SK-N-SH (cell line): ENCODE results near the gene TLN1. TPM values are rescaled to one million over a fixed set of nuclear protein-coding genes. Genes with fewer than 3 reads are reported as not detected.

Experiments used
- CTCF ChIA-PET: fragments of 300-600, 350-600 bp; formaldehyde crosslinking; extraction: SDS; loops from one replicate; lab custom pipeline; 2021; lab: Yijun Ruan, JAX
- POLR2A ChIA-PET: fragments of 350-600 bp; sonication (Branson Sonifier 250); formaldehyde crosslinking; extraction: SDS; loops from one replicate; lab custom pipeline; 2020; ENCODE audit warnings: antibody characterized with exemption, inconsistent platforms; lab: Yijun Ruan, JAX
- DNase-seq: peaks from one replicate; pipeline ENCODE4 v3.0.0; 2012
- H2AFZ ChIP-seq: fragments of 200-600 bp; sonication (generic); 2 replicates; pipeline ENCODE4 v1.8.1; 2016; ENCODE audit warnings: antibody characterized with exemption, mild to moderate bottlenecking, low read depth
- H3F3A ChIP-seq: fragments of 200-600 bp; sonication (generic); replicated peaks from 2 replicates; pipeline ENCODE3; 2016; ENCODE audit warnings: antibody characterized with exemption, mild to moderate bottlenecking; ENCODE audit not compliant: insufficient read depth
- H3K27ac ChIP-seq, 2 experiments: fragments of 200-500 bp in 1 of 2; fragments of 200-600 bp in 1 of 2; sonication (Bioruptor generic) in 1 of 2; sonication (generic), shearing (Covaris generic) in 1 of 2; 2 replicates each; pipeline versions ENCODE4 v1.5.1 to v1.6.1; 2014 to 2016; ENCODE audit warnings: low read depth in 2 of 2, inconsistent platforms in 1 of 2, low read length in 1 of 2, mild to moderate bottlenecking in 1 of 2, mixed read lengths in 1 of 2
- H3K27me3 ChIP-seq: fragments of 200-600 bp; sonication (generic), shearing (Covaris generic); 2 replicates; pipeline ENCODE4 v1.6.1; 2016; ENCODE audit warnings: mixed run types; ENCODE audit not compliant: insufficient read depth
- H3K36me3 ChIP-seq, 2 experiments: fragments of 200-500 bp in 1 of 2; fragments of 200-600 bp in 1 of 2; sonication (Bioruptor generic) in 1 of 2; sonication (generic) in 1 of 2; replicated peaks in 1 of 2; 2 replicates each; pipeline versions ENCODE3 to v1.5.1; 2014 to 2016; ENCODE audit warnings: low read length in 1 of 2, mild to moderate bottlenecking in 1 of 2; ENCODE audit not compliant: insufficient read depth in 2 of 2, control insufficient read depth in 1 of 2
- H3K4me1 ChIP-seq, 2 experiments: fragments of 200-500 bp in 1 of 2; fragments of 200-600 bp in 1 of 2; sonication (Bioruptor generic) in 1 of 2; sonication (generic), shearing (Covaris generic) in 1 of 2; 2 replicates each; pipeline versions ENCODE4 v1.5.1 to v1.6.1; 2014 to 2016; ENCODE audit warnings: low read depth in 1 of 2, low read length in 1 of 2, mixed run types in 1 of 2; ENCODE audit not compliant: insufficient read depth in 2 of 2, control insufficient read depth in 1 of 2
- H3K4me2 ChIP-seq: fragments of 200-600 bp; sonication (generic), shearing (Covaris generic); 2 replicates; pipeline ENCODE4 v1.6.1; 2017; ENCODE audit warnings: mixed run types
- H3K4me3 ChIP-seq, 2 experiments: fragments of 200-500 bp in 1 of 2; fragments of 200-600 bp in 1 of 2; sonication (Bioruptor generic) in 1 of 2; sonication (generic), shearing (Covaris generic) in 1 of 2; 2 replicates each; pipeline versions ENCODE4 v1.5.1 to v1.8.1; 2014 to 2016; ENCODE audit warnings: low read depth in 2 of 2, inconsistent platforms in 1 of 2, low read length in 1 of 2, mild to moderate bottlenecking in 1 of 2, mixed read lengths in 1 of 2, moderate library complexity in 1 of 2
- H3K79me2 ChIP-seq: fragments of 200-600 bp; sonication (generic); 2 replicates; pipeline ENCODE4 v1.8.1; 2017; ENCODE audit warnings: mild to moderate bottlenecking; ENCODE audit not compliant: insufficient read depth
- H3K9ac ChIP-seq: fragments of 200-600 bp; sonication (generic); 2 replicates; pipeline ENCODE4 v1.6.1; 2017; ENCODE audit warnings: mixed run types
- H3K9me2 ChIP-seq: fragments of 200-600 bp; sonication (generic); 2 replicates; pipeline ENCODE4 v1.6.1; 2017; ENCODE audit warnings: mixed run types
- H3K9me3 ChIP-seq: fragments of 200-600 bp; sonication (generic); 2 replicates; pipeline ENCODE4 v1.6.1; 2017; ENCODE audit warnings: mixed run types, mild to moderate bottlenecking, moderate library complexity
- H4K20me1 ChIP-seq: fragments of 200-600 bp; sonication (generic); 2 replicates; pipeline ENCODE4 v1.6.1; 2017; ENCODE audit warnings: mild to moderate bottlenecking, mixed run types; ENCODE audit not compliant: insufficient read depth
- CHD2 ChIP-seq: fragments of 150-350 bp; IDR thresholded peaks from 2 replicates; pipeline ENCODE4 v1.6.1; 2018; ENCODE audit warnings: low read length; ENCODE audit not compliant: partially characterized antibody
- CTCF ChIP-seq: fragments of 200-600 bp; sonication (generic); IDR thresholded peaks from 2 replicates; pipeline ENCODE4 v1.6.1; 2017; ENCODE audit warnings: antibody characterized with exemption, mild to moderate bottlenecking, moderate library complexity
- ELF1 ChIP-seq: IDR thresholded peaks from 2 replicates; pipeline ENCODE4 v1.4.0; 2012
- EP300 ChIP-seq, 2 experiments: IDR thresholded peaks; 2 replicates each; pipeline versions ENCODE4 v1.4.0 to v1.6.1; 2012; ENCODE audit warnings: borderline replicate concordance in 1 of 2, low read depth in 1 of 2, low read length in 1 of 2
- FOXM1 ChIP-seq: IDR thresholded peaks from 2 replicates; pipeline ENCODE4 v1.4.0; 2012; ENCODE audit warnings: low read depth, mild to moderate bottlenecking
- GATA2 ChIP-seq: sonication (generic); formaldehyde crosslinking; IDR thresholded peaks from 2 replicates; pipeline ENCODE4 v1.5.0; 2020; ENCODE audit warnings: mild to moderate bottlenecking, missing genetic modification reagents
- JUND ChIP-seq: IDR thresholded peaks from 2 replicates; pipeline ENCODE4 v1.4.0; 2012
- MEF2A ChIP-seq: IDR thresholded peaks from 2 replicates; pipeline ENCODE4 v1.4.0; 2012; ENCODE audit warnings: low read depth, borderline replicate concordance
- NRF1 ChIP-seq: IDR thresholded peaks from 2 replicates; pipeline ENCODE4 v1.6.1; 2012; ENCODE audit warnings: low read depth, mild to moderate bottlenecking, low read length
- PBX3 ChIP-seq: IDR thresholded peaks from 2 replicates; pipeline ENCODE4; 2012
- RAD21 ChIP-seq: IDR thresholded peaks from 2 replicates; pipeline ENCODE4 v1.6.1; 2012; ENCODE audit warnings: mild to moderate bottlenecking, low read length
- SIN3A ChIP-seq: IDR thresholded peaks from 2 replicates; pipeline ENCODE4 v1.6.1; 2012; ENCODE audit warnings: low read depth, mild to moderate bottlenecking, low read length, moderate library complexity, borderline replicate concordance
- TEAD4 ChIP-seq: IDR thresholded peaks from 2 replicates; pipeline ENCODE4 v1.4.0; 2012; ENCODE audit warnings: mild to moderate bottlenecking, borderline replicate concordance; ENCODE audit not compliant: insufficient read depth
- WGBS: methylation state at CpG from one replicate; pipeline ENCODE4 v1.1.6; 2017; ENCODE audit warnings: low lambda C conversion rate; 5-methylcytosine and 5-hydroxymethylcytosine counted together
- polyA plus RNA-seq, 3 experiments: library from polyadenylated mRNA; depleted of rRNA; stranded (reverse); fragments of >200 nt; gene quantifications; 2 replicates each; pipeline ENCODE4 v1.2.3, GENCODE V29; 2012
- TF ChIP-seq, protein P1 (sequence below): IDR thresholded peaks from 2 replicates; pipeline ENCODE4 v1.4.0; 2012; ENCODE audit warnings: low read depth, borderline replicate concordance
- TF ChIP-seq, protein P2 (sequence below): IDR thresholded peaks from 2 replicates; pipeline ENCODE4 v1.4.0; 2012; ENCODE audit warnings: low read depth, borderline replicate concordance

Gene TLN1
- polyA plus RNA-seq, 1 of the 3 experiments (the other 2 are of a cell fraction), result 115 TPM

DNA sequence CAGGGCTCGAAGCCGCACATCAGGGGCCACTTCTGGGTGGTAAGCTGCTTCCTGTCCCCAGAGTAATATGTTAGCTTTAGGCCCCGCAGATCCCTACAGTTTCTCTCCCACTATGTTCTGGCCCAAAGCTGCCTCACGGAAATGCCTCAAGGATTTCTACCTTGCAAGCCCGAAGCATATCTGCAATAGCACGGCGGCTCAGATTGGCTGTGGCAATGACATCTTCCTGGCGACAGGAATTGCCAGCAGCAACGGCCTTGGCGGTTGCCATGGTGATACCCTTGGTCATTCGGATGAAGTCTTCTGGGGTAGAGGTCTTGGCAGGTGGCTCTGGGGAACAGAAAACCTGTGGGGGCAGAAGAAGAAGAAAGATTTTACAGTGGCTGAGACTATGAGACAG lies 32.0 kb downstream of the TLN1 start (continued):
- TF ChIP-seq, protein P1, sequence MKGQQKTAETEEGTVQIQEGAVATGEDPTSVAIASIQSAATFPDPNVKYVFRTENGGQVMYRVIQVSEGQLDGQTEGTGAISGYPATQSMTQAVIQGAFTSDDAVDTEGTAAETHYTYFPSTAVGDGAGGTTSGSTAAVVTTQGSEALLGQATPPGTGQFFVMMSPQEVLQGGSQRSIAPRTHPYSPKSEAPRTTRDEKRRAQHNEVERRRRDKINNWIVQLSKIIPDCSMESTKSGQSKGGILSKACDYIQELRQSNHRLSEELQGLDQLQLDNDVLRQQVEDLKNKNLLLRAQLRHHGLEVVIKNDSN, result no peak
- TF ChIP-seq PBX3 (no peak), ELF1 (no peak)

DNA sequence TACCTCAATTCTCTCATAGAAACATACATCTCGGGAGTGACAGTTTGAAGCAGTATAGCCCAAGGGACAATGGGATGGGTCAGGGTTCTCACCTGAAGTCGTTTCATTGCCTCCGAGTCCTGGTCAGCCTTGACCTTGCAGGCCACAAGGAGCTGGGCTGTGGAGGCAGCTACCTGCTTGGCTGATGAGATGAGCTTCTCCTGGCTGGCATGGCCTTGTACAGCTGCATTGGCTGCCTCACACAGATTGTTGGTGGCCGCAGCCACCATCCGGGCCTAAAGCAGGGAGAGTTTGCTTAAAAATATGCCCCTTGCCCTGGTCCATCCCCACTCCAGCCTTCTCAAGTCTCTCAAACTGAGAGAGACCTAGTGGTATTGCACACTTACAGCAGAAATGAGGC lies 33.8 kb downstream of the TLN1 start:
- TF ChIP-seq TEAD4 (no peak), CTCF (no peak), SIN3A (no peak)
- TF ChIP-seq, protein P2, sequence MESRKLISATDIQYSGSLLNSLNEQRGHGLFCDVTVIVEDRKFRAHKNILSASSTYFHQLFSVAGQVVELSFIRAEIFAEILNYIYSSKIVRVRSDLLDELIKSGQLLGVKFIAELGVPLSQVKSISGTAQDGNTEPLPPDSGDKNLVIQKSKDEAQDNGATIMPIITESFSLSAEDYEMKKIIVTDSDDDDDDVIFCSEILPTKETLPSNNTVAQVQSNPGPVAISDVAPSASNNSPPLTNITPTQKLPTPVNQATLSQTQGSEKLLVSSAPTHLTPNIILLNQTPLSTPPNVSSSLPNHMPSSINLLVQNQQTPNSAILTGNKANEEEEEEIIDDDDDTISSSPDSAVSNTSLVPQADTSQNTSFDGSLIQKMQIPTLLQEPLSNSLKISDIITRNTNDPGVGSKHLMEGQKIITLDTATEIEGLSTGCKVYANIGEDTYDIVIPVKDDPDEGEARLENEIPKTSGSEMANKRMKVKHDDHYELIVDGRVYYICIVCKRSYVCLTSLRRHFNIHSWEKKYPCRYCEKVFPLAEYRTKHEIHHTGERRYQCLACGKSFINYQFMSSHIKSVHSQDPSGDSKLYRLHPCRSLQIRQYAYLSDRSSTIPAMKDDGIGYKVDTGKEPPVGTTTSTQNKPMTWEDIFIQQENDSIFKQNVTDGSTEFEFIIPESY, result no peak
- TF ChIP-seq, all 33 proteins: peak for 0
- H2AFZ ChIP-seq, result no peak overlapping the region
- no peak for DNase-seq
- H3K27ac ChIP-seq, result no peak overlapping the region
- no peaks in the 10 kb centered on the region for H3K4me1 ChIP-seq
- no peak overlapping the region for H3K4me2 ChIP-seq
- H4K20me1 ChIP-seq, result no peaks in the 10 kb centered on the region
- 100% methylated on average over 3 of the region's 5 CpGs for WGBS
- H3F3A ChIP-seq, result peaks cover 49% of the 10 kb centered on the region
- ChIA-PET CTCF (interaction anchor here (0.9 to 8.3 kb wide), 7 partner anchors 11 to 86 kb away, joined by 3 to 183 read pairs (median 30); partner anchors contain the start of genes ARHGEF39, CCDC107, CREB3 and RMRP), POLR2A (no interaction called here)
- no peaks in the 10 kb centered on the region for H3K27me3 ChIP-seq
- H3K9ac ChIP-seq, result no peak overlapping the region
- no peaks in the 10 kb centered on the region for H3K9me2 ChIP-seq
- H3K79me2 ChIP-seq, result no peaks in the 10 kb centered on the region
- peaks cover 50 to 63% of the 10 kb centered on the region in 2 experiments for H3K36me3 ChIP-seq
- no peaks in the 10 kb centered on the region for H3K9me3 ChIP-seq
- H3K4me3 ChIP-seq, result no peak overlapping the region

DNA sequence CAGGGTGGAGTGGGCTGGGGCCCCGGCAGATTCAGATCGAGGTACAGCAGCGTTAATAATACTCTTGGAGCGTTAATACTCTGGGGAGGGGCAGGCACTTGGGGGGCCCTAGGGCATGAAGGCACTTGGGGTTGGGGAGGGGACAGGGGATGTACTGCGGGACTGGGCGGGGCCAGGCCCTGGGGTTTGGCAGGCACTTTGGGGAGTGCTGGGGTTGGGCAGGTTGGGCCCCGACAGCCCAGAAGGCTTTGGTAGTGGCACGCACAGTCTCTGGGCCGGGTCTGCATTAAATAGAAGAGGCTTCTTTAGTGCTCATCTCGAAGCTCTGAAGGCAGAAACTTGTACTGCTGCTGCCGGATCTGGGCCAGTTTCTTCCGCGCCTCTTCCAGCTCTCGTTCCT lies 34.5 kb downstream of the TLN1 start:
- H3K27me3 ChIP-seq, result no peaks in the 10 kb centered on the region
- H3K36me3 ChIP-seq, result peaks cover 42 to 59% of the 10 kb centered on the region in 2 experiments
- no peak overlapping the region for H3K4me2 ChIP-seq
- ChIA-PET POLR2A (interaction anchor here (0.8 to 1.1 kb wide), 2 partner anchors 8 to 11 kb away, joined by 3 to 4 read pairs; no protein-coding TSS in a partner anchor), CTCF (interaction anchor here (1.0 to 8.3 kb wide), 13 partner anchors 10 to 366 kb away, joined by 3 to 183 read pairs (median 13); partner anchors contain the start of genes ARHGEF39, CCDC107, CREB3 and RMRP)
- no peaks in the 10 kb centered on the region for H3K79me2 ChIP-seq
- no peaks in the 10 kb centered on the region for H3K4me1 ChIP-seq
- H3K9me3 ChIP-seq, result no peaks in the 10 kb centered on the region
- no peak for DNase-seq
- no peaks in the 10 kb centered on the region for H3K9me2 ChIP-seq
- WGBS, result 93% methylated on average over 8 of the region's 14 CpGs
- TF ChIP-seq JUND (no peak), RAD21 (no peak), EP300 (IDR thresholded peaks at IDR 0.05; ENCODE audit: borderline replicate concordance in 1 of 2, low read depth in 1 of 2, low read length in 1 of 2) (no peak), FOXM1 (no peak), CTCF (no peak), NRF1 (no peak), MEF2A (no peak), GATA2 (CRISPR knock-in tag) (no peak), CHD2 (no peak), SIN3A (no peak)
- H3F3A ChIP-seq, result peaks cover 52% of the 10 kb centered on the region
- H2AFZ ChIP-seq, result no peak overlapping the region
- H4K20me1 ChIP-seq, result no peaks in the 10 kb centered on the region
- no peak overlapping the region for H3K4me3 ChIP-seq
- H3K9ac ChIP-seq, result no peak overlapping the region
- no peak overlapping the region for H3K27ac ChIP-seq
